B cell (primary cell): ENCODE data around the gene IFRD1. TPM values are rescaled to one million over a fixed set of nuclear protein-coding genes. Genes with fewer than 3 reads are reported as not detected.
"Not testable (repeated sequence)": the region's sequence is repeated elsewhere in the genome, so short reads cannot be mapped to it uniquely, and the experiment has no call there.

Source experiments
- ATAC-seq: fragments of 200-7000 bp; cut with Tn5 transposase; one replicate; pipeline ENCODE4 v1.10.0; 2021; ENCODE audit warnings: low read depth, mild to moderate bottlenecking, moderate number of reproducible peaks, moderate library complexity
- CTCF ChIA-PET: fragments of 350-600 bp; sonication (Branson Sonifier 250); formaldehyde crosslinking; loops from one replicate; lab custom pipeline; 2021; ENCODE audit warnings: antibody characterized with exemption, inconsistent platforms; lab: Charles Lee
- POLR2A ChIA-PET: fragments of 350-600 bp; sonication (Branson Sonifier 250); formaldehyde crosslinking; loops from one replicate; lab custom pipeline; 2021; ENCODE audit warnings: antibody characterized with exemption; lab: Charles Lee
- DNase-seq: peaks from one replicate; pipeline ENCODE4 v3.0.0; 2013
- H2AFZ ChIP-seq: 2 replicates; pipeline ENCODE4 v1.6.1; 2012; ENCODE audit warnings: mild to moderate bottlenecking, low read depth, low read length; ENCODE audit not compliant: insufficient read depth, poor library complexity, severe bottlenecking
- H3K27ac ChIP-seq, 2 donors: 1 replicate in 1 of 2; 2 replicates in 1 of 2; pipeline ENCODE4 v1.5.1; 2012 to 2013; ENCODE audit warnings: low read length in 2 of 2, mild to moderate bottlenecking in 2 of 2, moderate library complexity in 1 of 2
- H3K27me3 ChIP-seq, 4 experiments: fragments of 200-600 bp in 1 of 4; sonication (generic) in 1 of 4; replicated peaks in 1 of 4; 1 replicate in 2 of 4; 2 replicates in 2 of 4; pipeline versions ENCODE4 v1.6.1 to v1.7.0; 2013 to 2016; ENCODE audit warnings: low read length in 3 of 4, mild to moderate bottlenecking in 2 of 4, mixed read lengths in 1 of 4, moderate library complexity in 1 of 4; ENCODE audit not compliant: insufficient read depth in 4 of 4, control insufficient read depth in 3 of 4; ENCODE audit errors: control extremely low read depth in 1 of 4
- H3K36me3 ChIP-seq, 2 experiments: replicated peaks in 1 of 2; 1 replicate in 1 of 2; 2 replicates in 1 of 2; pipeline versions ENCODE4 v1.6.1 to v1.7.1; 2013; ENCODE audit warnings: low read length in 1 of 2; ENCODE audit not compliant: insufficient read depth in 2 of 2, control insufficient read depth in 1 of 2; ENCODE audit errors: control extremely low read depth in 1 of 2, extremely low read depth in 1 of 2
- H3K4me1 ChIP-seq, 2 donors: fragments of 200-600 bp in 1 of 2; sonication (generic) in 1 of 2; 1 replicate in 1 of 2; 2 replicates in 1 of 2; pipeline versions ENCODE4 v1.5.1 to v1.6.1; 2013 to 2017; ENCODE audit warnings: low read length in 2 of 2; ENCODE audit not compliant: control insufficient read depth in 2 of 2, insufficient read depth in 2 of 2
- H3K4me2 ChIP-seq: replicated peaks from 2 replicates; pipeline ENCODE3; 2012; ENCODE audit warnings: mild to moderate bottlenecking, low read depth, low read length; ENCODE audit not compliant: poor library complexity, severe bottlenecking
- H3K4me3 ChIP-seq, 5 experiments: fragments of 200-600 bp in 1 of 5; sonication (generic) in 1 of 5; 1 replicate in 3 of 5; 2 replicates in 2 of 5; pipeline versions ENCODE4 v1.5.1 to v1.7.0; 2011 to 2016; ENCODE audit warnings: low read length in 4 of 5, mild to moderate bottlenecking in 4 of 5, low read depth in 2 of 5, control low read depth in 1 of 5, moderate library complexity in 1 of 5; ENCODE audit not compliant: insufficient read depth in 1 of 5; ENCODE audit errors: control extremely low read depth in 1 of 5, extremely low read depth in 1 of 5
- H3K79me2 ChIP-seq: fragments of 200-600 bp; sonication (generic); one replicate; pipeline ENCODE4 v1.6.0; 2016; ENCODE audit warnings: low read length; ENCODE audit not compliant: control insufficient read depth, insufficient read depth
- H3K9ac ChIP-seq: fragments of 200-600 bp; sonication (generic); 2 replicates; pipeline ENCODE4 v1.6.1; 2017; ENCODE audit warnings: mild to moderate bottlenecking, low read length, moderate library complexity
- H3K9me3 ChIP-seq, 3 donors: one replicate each; pipeline versions ENCODE4 v1.6.1 to v1.7.1; 2013; ENCODE audit warnings: low read length in 2 of 3; ENCODE audit not compliant: control insufficient read depth in 2 of 3, insufficient read depth in 1 of 3; ENCODE audit errors: control extremely low read depth in 1 of 3
- H4K20me1 ChIP-seq: 2 replicates; pipeline ENCODE4 v1.6.0; 2012; ENCODE audit warnings: mild to moderate bottlenecking, low read length; ENCODE audit not compliant: insufficient read depth, control insufficient read depth, poor library complexity, severe bottlenecking
- H3K27ac Mint-ChIP-seq: one replicate; pipeline ENCODE4 v1.8.0; 2021; ENCODE audit warnings: mixed read lengths
- H3K27me3 Mint-ChIP-seq: one replicate; pipeline ENCODE4 v1.8.0; 2021; ENCODE audit warnings: mixed read lengths
- H3K4me1 Mint-ChIP-seq: one replicate; pipeline ENCODE4 v1.8.0; 2021; ENCODE audit warnings: mixed read lengths
- H3K4me3 Mint-ChIP-seq: one replicate; pipeline ENCODE4 v1.8.0; 2021; ENCODE audit warnings: mixed read lengths
- H3K9me3 Mint-ChIP-seq: one replicate; pipeline ENCODE4 v1.8.0; 2022; ENCODE audit warnings: mixed read lengths; ENCODE audit not compliant: insufficient read depth
- EZH2 ChIP-seq: IDR thresholded peaks from 2 replicates; pipeline ENCODE4 v1.6.1; 2012; ENCODE audit warnings: borderline replicate concordance, low read depth, mild to moderate bottlenecking, moderate library complexity, low read length; ENCODE audit not compliant: insufficient read depth, poor library complexity, severe bottlenecking
- WGBS: methylation state at CpG from one replicate; pipeline ENCODE4 v1.1.5; 2013; ENCODE audit warnings: missing lambda C conversion rate; ENCODE audit not compliant: insufficient coverage; 5-methylcytosine and 5-hydroxymethylcytosine counted together
- intact Hi-C: fragments of 100-400 bp; cut with micrococcal nuclease; formaldehyde crosslinking; loops from one replicate; pipeline ENCODE4 v1.10.0; 2022
- polyA plus RNA-seq: library from polyadenylated mRNA; depleted of rRNA; stranded (reverse); fragments of >200 nt; gene quantifications from 2 replicates; pipeline ENCODE4 v1.2.3, GENCODE V29; 2012
- total RNA-seq, 2 donors: library from RNA; stranded (reverse); fragments of 120-200 nt in 1 of 2; gene quantifications; 1 replicate in 1 of 2; 2 replicates in 1 of 2; pipeline versions ENCODE4 v1.2.3 to v1.2.4, GENCODE V29; 2013 to 2022
- TF ChIP-seq, protein P1 (sequence below): fragments of 200-600 bp; IDR thresholded peaks from one replicate; pipeline ENCODE4 v1.8.0; 2022; ENCODE audit warnings: antibody characterized with exemption, mild to moderate bottlenecking

Gene IFRD1
- total and polyA plus RNA-seq, 2 donors (not counting 1 experiment from before 2014, with no cell fraction given) = 54.1 to 106 TPM

DNA sequence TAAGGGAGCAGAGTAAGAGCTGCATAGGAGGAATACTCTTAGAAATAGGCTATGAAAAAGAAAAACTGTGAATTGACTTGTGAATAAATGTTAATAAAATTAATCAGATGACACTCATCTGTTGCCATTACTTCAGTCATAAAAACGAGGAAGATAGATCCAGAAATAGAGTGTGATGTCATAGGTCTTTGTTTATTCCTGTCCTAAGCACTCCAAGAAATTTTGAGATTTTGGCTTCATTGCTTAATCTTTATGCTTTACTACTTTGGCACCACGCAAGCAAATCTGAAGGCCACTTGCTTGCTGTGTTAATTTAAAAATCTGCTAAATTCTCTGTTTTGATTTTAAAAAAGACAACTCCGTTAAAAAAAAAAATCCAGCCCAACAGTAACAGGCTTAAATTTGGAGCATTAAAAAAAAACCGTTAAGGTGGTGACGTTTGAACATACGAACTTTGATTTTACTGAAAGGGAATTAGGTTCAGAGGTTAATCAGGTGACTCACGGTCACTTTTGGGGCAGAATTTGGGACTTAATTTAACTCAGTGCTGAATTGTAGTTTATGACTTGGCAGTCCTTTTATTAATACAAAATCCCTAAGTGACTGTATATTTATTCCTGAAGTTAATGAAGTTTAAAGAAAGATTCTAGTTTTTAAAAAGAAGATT lies 3.4 kb downstream of the IFRD1 start:
- H3K27ac Mint-ChIP-seq = no peak overlapping the region
- H3K27ac ChIP-seq = no peak overlapping the region
- H3K4me3 ChIP-seq = no peak overlapping the region
- WGBS = 100% methylated on average over 1 of the region's 7 CpGs
- H3K4me2 ChIP-seq = no peak overlapping the region
- ATAC-seq (no peak), DNase-seq (no peak)
- TF ChIP-seq, protein P1, sequence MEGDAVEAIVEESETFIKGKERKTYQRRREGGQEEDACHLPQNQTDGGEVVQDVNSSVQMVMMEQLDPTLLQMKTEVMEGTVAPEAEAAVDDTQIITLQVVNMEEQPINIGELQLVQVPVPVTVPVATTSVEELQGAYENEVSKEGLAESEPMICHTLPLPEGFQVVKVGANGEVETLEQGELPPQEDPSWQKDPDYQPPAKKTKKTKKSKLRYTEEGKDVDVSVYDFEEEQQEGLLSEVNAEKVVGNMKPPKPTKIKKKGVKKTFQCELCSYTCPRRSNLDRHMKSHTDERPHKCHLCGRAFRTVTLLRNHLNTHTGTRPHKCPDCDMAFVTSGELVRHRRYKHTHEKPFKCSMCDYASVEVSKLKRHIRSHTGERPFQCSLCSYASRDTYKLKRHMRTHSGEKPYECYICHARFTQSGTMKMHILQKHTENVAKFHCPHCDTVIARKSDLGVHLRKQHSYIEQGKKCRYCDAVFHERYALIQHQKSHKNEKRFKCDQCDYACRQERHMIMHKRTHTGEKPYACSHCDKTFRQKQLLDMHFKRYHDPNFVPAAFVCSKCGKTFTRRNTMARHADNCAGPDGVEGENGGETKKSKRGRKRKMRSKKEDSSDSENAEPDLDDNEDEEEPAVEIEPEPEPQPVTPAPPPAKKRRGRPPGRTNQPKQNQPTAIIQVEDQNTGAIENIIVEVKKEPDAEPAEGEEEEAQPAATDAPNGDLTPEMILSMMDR = no peak
- no peak for TF ChIP-seq EZH2
- no peaks in the 10 kb centered on the region for H3K27me3 ChIP-seq
- no peaks in the 10 kb centered on the region for H3K27me3 Mint-ChIP-seq
- peaks cover 50% of the 10 kb centered on the region for H3K79me2 ChIP-seq
- H3K9me3 Mint-ChIP-seq = no peaks in the 10 kb centered on the region
- intact Hi-C loops = loop anchor here (10.0 kb wide), 1 partner anchor 431 kb away; no protein-coding TSS in a partner anchor
- H3K36me3 ChIP-seq = peaks cover 0 to 29% of the 10 kb centered on the region in 2 experiments
- ChIA-PET CTCF (no interaction called here), POLR2A (no interaction called here)
- H3K9me3 ChIP-seq = no peaks in the 10 kb centered on the region
- peaks cover 16 to 19% of the 10 kb centered on the region in 2 donors for H3K4me1 ChIP-seq
- no peak overlapping the region for H3K4me3 Mint-ChIP-seq
- peaks cover 38% of the 10 kb centered on the region for H3K4me1 Mint-ChIP-seq
- H2AFZ ChIP-seq = no peak overlapping the region
- no peak overlapping the region for H3K9ac ChIP-seq
- peaks cover 61% of the 10 kb centered on the region for H4K20me1 ChIP-seq

DNA sequence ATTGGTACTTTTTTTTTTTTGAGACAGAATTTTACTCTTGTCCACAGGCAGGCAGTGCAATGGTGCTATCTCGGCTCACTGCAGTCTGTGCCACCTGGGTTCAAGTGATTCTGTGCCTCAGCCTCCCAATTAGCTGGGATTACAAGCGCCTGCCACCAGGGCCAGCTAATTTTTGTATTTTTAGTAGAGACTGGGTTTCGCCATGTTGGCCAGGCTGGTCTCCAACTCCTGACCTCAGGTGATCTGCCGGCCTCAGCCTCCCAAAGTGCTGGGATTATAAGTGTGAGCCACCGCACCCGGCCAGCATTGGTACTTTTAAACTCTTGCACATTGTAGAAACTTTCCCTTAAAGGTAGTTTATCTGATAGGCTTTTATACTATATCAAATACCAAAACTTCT lies 3.9 kb downstream of the IFRD1 start:
- WGBS = 100% methylated on average over 1 of the region's 6 CpGs
- H3K4me3 ChIP-seq, H3K4me2 ChIP-seq, CTCF ChIA-PET, H3K4me3 Mint-ChIP-seq, H3K9me3 ChIP-seq, H3K27ac ChIP-seq, H3K27me3 Mint-ChIP-seq, H2AFZ ChIP-seq, POLR2A ChIA-PET, H3K9ac ChIP-seq, ATAC-seq, H3K9me3 Mint-ChIP-seq, H3K27me3 ChIP-seq, H3K27ac Mint-ChIP-seq, DNase-seq: not testable (repeated sequence)
- Histone ChIP-seq H3K79me2 (peaks cover 50% of the 10 kb centered on the region), H4K20me1 (peaks cover 65% of the 10 kb centered on the region), H3K4me1 (peaks cover 16 to 19% of the 10 kb centered on the region in 2 donors), H3K36me3 (peaks cover 0 to 35% of the 10 kb centered on the region in 2 experiments)
- H3K4me1 Mint-ChIP-seq = peaks cover 32% of the 10 kb centered on the region
- intact Hi-C loops = loop anchor here (10.0 kb wide), 1 partner anchor 431 kb away; no protein-coding TSS in a partner anchor
